Activated CD4-positive, alpha-beta T cell treated with anti-CD3 and anti-CD28 coated beads, Interleukin-2, amount 10 ng/mL, durations not matched to agents 24 days and 14 days (primary cell): ENCODE results near the gene TEKTIP1. TPM values are rescaled to one million over a fixed set of nuclear protein-coding genes. Genes with fewer than 3 reads are reported as not detected.
A peak's percentile ranks its signal among the peaks of the same experiment; 100 is the strongest.
"Not testable (repeated sequence)": the region's sequence is repeated elsewhere in the genome, so short reads cannot be mapped to it uniquely, and the experiment has no call there.

ENCODE experiments used
- DNase-seq: peaks from one replicate; pipeline ENCODE4 v3.0.0; 2022
- H3K27ac Mint-ChIP-seq: one replicate; pipeline ENCODE4 v1.8.0; 2022; ENCODE audit warnings: mild to moderate bottlenecking, mixed read lengths
- H3K27me3 Mint-ChIP-seq: one replicate; pipeline ENCODE4 v1.8.0; 2022; ENCODE audit warnings: mixed read lengths
- H3K36me3 Mint-ChIP-seq: one replicate; pipeline ENCODE4 v1.8.0; 2022; ENCODE audit warnings: low read depth, mild to moderate bottlenecking, mixed read lengths
- H3K4me1 Mint-ChIP-seq: one replicate; pipeline ENCODE4 v1.8.0; 2021; ENCODE audit warnings: mixed read lengths
- H3K4me3 Mint-ChIP-seq: one replicate; pipeline ENCODE4 v1.8.0; 2022; ENCODE audit warnings: mild to moderate bottlenecking, moderate library complexity, mixed read lengths
- H3K9me3 Mint-ChIP-seq: one replicate; pipeline ENCODE4 v1.8.0; 2021; ENCODE audit warnings: mixed read lengths
- intact Hi-C: fragments of 100-400 bp; cut with micrococcal nuclease; formaldehyde crosslinking; loops from one replicate; pipeline ENCODE4 v1.15.1; 2023
- total RNA-seq: library from RNA; stranded (reverse); gene quantifications from 2 replicates; pipeline ENCODE4 v1.2.3, GENCODE V29; 2022

TEKTIP1 gene
- total RNA-seq, 1 donor from 2014 or later, result 1.4 TPM

- peaks cover 16% of the 10 kb centered on the region for H3K36me3 Mint-ChIP-seq
- H3K4me3 Mint-ChIP-seq, result no peak overlapping the region
- DNase-seq, result no peak
- H3K27ac Mint-ChIP-seq, result no peak overlapping the region
- H3K27me3 Mint-ChIP-seq, result no peaks in the 10 kb centered on the region
- intact Hi-C loops, result no loop called here
- H3K9me3 Mint-ChIP-seq, result no peaks in the 10 kb centered on the region
- peaks cover 8% of the 10 kb centered on the region for H3K4me1 Mint-ChIP-seq
These were observed 37.9 kb downstream of the TEKTIP1 start for GRCh38 chr19:3576696-3577443.

- Mint-ChIP-seq H3K27ac (no peak overlapping the region), H3K4me1 (peaks cover 4% of the 10 kb centered on the region), H3K27me3 (no peaks in the 10 kb centered on the region), H3K9me3 (no peaks in the 10 kb centered on the region), H3K4me3 (no peak overlapping the region), H3K36me3 (peaks cover 16% of the 10 kb centered on the region)
- no peak for DNase-seq
- intact Hi-C loops, result no loop called here
These were observed 38.9 kb downstream of the TEKTIP1 start for GRCh38 chr19:3577723-3578344.

GRCh38 chr19:3578390-3578789, 39.4 kb downstream of the TEKTIP1 start:
- Mint-ChIP-seq H3K27ac (no peak overlapping the region), H3K27me3 (peaks cover 1% of the 10 kb centered on the region), H3K9me3 (no peaks in the 10 kb centered on the region), H3K4me1 (peaks cover 4% of the 10 kb centered on the region), H3K4me3 (no peak overlapping the region), H3K36me3 (peaks cover 16% of the 10 kb centered on the region)
- DNase-seq, result no peak
- intact Hi-C loops, result no loop called here

- Mint-ChIP-seq H3K4me1 (peaks cover 2% of the 10 kb centered on the region), H3K4me3 (no peak overlapping the region), H3K9me3 (no peaks in the 10 kb centered on the region), H3K27ac (no peak overlapping the region), H3K27me3 (peaks cover 2% of the 10 kb centered on the region), H3K36me3 (peaks cover 6% of the 10 kb centered on the region)
- intact Hi-C loops, result no loop called here
- DNase-seq, result no peak
These were observed 41.4 kb downstream of the TEKTIP1 start for GRCh38 chr19:3580156-3580934.

GRCh38 chr19:3581792-3582191, 42.8 kb downstream of the TEKTIP1 start:
- H3K36me3 Mint-ChIP-seq, H3K4me3 Mint-ChIP-seq, DNase-seq, intact Hi-C loops, H3K27ac Mint-ChIP-seq, H3K27me3 Mint-ChIP-seq, H3K4me1 Mint-ChIP-seq, H3K9me3 Mint-ChIP-seq: not testable (repeated sequence)

GRCh38 chr19:3584036-3584802, 45.2 kb downstream of the TEKTIP1 start:
- not testable (repeated sequence) for H3K4me3 Mint-ChIP-seq

GRCh38 chr19:3585301-3586126, 46.5 kb downstream of the TEKTIP1 start, which contains the start of gene GIPC3:
GIPC3 (plus strand) TSS chr19:3585478; CDS start chr19:3585598, 120 bp downstream.
- no peak for DNase-seq
- Mint-ChIP-seq H3K27me3 (peaks cover 2% of the 10 kb centered on the region), H3K36me3 (no peaks in the 10 kb centered on the region), H3K4me1 (no peaks in the 10 kb centered on the region), H3K9me3 (no peaks in the 10 kb centered on the region), H3K4me3 (no peak within 1 kb of the TSS), H3K27ac (no peak within 1 kb of the TSS)
- intact Hi-C loops, result no loop called here

More at GRCh38 chr19:3584036-3584802, 45.2 kb downstream of the TEKTIP1 start:
- H3K9me3 Mint-ChIP-seq, H3K4me1 Mint-ChIP-seq, DNase-seq, intact Hi-C loops, H3K36me3 Mint-ChIP-seq, H3K27me3 Mint-ChIP-seq, H3K27ac Mint-ChIP-seq: not testable (repeated sequence)

- H3K27me3 Mint-ChIP-seq, result peaks cover 2% of the 10 kb centered on the region
- no peaks in the 10 kb centered on the region for H3K4me1 Mint-ChIP-seq
- H3K4me3 Mint-ChIP-seq, result no peak overlapping the region
- no peaks in the 10 kb centered on the region for H3K36me3 Mint-ChIP-seq
- no peak overlapping the region for H3K27ac Mint-ChIP-seq
- no peaks in the 10 kb centered on the region for H3K9me3 Mint-ChIP-seq
- DNase-seq, result peak; percentile 78
- intact Hi-C loops, result no loop called here
These were observed 47.2 kb downstream of the TEKTIP1 start for GRCh38 chr19:3586127-3586626.

GRCh38 chr19:3586707-3587346, 47.9 kb downstream of the TEKTIP1 start:
- no peak overlapping the region for H3K27ac Mint-ChIP-seq
- no peaks in the 10 kb centered on the region for H3K4me1 Mint-ChIP-seq

GRCh38 chr19:3589439-3589838, 50.5 kb downstream of the TEKTIP1 start:
- intact Hi-C loops, result no loop called here
- H3K4me3 Mint-ChIP-seq, result no peak overlapping the region
- no peak overlapping the region for H3K27ac Mint-ChIP-seq
- DNase-seq, result no peak
- H3K4me1 Mint-ChIP-seq, result no peaks in the 10 kb centered on the region
- no peaks in the 10 kb centered on the region for H3K9me3 Mint-ChIP-seq
- no peaks in the 10 kb centered on the region for H3K27me3 Mint-ChIP-seq
- H3K36me3 Mint-ChIP-seq, result no peaks in the 10 kb centered on the region

More at GRCh38 chr19:3586707-3587346, 47.9 kb downstream of the TEKTIP1 start:
- intact Hi-C loops, result no loop called here
- no peaks in the 10 kb centered on the region for H3K36me3 Mint-ChIP-seq
- no peak for DNase-seq
- no peak overlapping the region for H3K4me3 Mint-ChIP-seq
- peaks cover 2% of the 10 kb centered on the region for H3K27me3 Mint-ChIP-seq
- no peaks in the 10 kb centered on the region for H3K9me3 Mint-ChIP-seq

DNA sequence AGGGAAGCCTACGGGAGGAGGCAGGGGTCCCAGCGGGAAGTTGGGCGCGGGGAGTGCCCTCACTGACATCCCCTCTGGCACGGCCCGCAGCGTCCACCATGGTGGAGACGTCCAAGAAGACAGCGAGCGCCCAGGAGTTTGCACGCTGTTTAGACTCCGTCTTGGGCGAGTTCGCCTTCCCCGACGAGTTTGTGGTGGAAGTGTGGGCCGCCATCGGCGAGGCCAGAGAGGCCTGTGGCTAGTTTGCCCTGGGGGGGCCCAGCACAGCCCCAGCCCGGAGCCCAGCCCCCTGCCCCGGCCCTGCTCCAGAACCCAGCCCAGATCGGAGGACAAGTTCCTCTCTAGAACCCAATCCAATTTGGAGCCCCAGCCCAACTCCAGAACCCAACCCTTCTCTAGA, 51.0 kb downstream of the TEKTIP1 start:
- H3K36me3 Mint-ChIP-seq, result no peaks in the 10 kb centered on the region
- H3K4me1 Mint-ChIP-seq, result no peaks in the 10 kb centered on the region
- no peak overlapping the region for H3K27ac Mint-ChIP-seq
- intact Hi-C loops, result no loop called here
- no peak overlapping the region for H3K4me3 Mint-ChIP-seq
- no peaks in the 10 kb centered on the region for H3K27me3 Mint-ChIP-seq
- no peaks in the 10 kb centered on the region for H3K9me3 Mint-ChIP-seq
- DNase-seq, result no peak

DNA sequence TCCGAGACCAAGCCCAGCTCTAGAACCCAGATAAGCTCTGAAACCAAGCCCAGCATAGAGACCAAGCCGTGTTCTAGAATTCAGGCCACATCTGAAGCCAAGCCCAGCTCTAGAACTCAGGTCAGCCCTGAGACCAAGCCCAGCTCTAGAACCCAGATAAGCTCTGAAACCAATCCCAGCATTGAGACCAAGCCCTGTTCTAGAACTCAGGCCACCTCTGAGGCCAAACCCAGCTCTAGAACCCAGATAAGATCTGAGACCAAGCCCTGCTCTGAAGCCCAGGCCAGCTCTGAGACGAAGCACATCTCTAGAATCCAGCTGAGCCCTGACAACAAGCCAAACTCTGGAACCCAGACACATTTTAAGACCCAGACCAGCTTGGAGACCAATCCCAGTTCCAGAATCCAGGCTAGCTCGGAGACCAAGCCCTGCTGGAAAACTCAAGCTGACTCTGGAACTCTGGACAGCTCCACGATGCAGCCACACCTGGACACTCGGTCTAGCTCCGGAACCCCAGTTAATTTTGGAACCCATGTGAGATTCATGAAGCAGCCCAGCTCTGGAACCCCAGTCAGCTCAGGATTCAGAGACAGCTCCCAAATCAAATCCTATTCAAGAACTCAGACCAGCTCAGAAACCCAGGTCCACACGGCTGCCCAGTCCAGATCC, 52.2 kb downstream of the TEKTIP1 start:
- no peak overlapping the region for H3K27ac Mint-ChIP-seq
- no peak overlapping the region for H3K4me3 Mint-ChIP-seq
- no peaks in the 10 kb centered on the region for H3K36me3 Mint-ChIP-seq
- H3K27me3 Mint-ChIP-seq, result no peaks in the 10 kb centered on the region
- DNase-seq, result no peak
- H3K9me3 Mint-ChIP-seq, result no peaks in the 10 kb centered on the region
- intact Hi-C loops, result no loop called here
- no peaks in the 10 kb centered on the region for H3K4me1 Mint-ChIP-seq
